Neural crest cell (in vitro differentiated cells): Measurements from ENCODE around the gene KCNA2. TPM values are rescaled to one million over a fixed set of nuclear protein-coding genes. Genes with fewer than 3 reads are reported as not detected.
A peak's percentile ranks its signal among the peaks of the same experiment; 100 is the strongest.

Experiments used
- DNase-seq: peaks from one replicate; pipeline ENCODE4 v3.0.0; 2021; ENCODE audit warnings: low read depth, mixed read lengths, low spot score
- H3K27ac Mint-ChIP-seq: one replicate; pipeline ENCODE4 v1.8.0; 2021; ENCODE audit warnings: mild to moderate bottlenecking, mixed read lengths; ENCODE audit not compliant: unreplicated experiment
- H3K27me3 Mint-ChIP-seq: 2 replicates; pipeline ENCODE4 v1.8.0; 2021; ENCODE audit warnings: low read depth, mild to moderate bottlenecking, mixed read lengths
- H3K36me3 Mint-ChIP-seq: 2 replicates; pipeline ENCODE4 v1.8.0; 2021; ENCODE audit warnings: low read depth, mild to moderate bottlenecking, mixed read lengths
- H3K4me1 Mint-ChIP-seq: 2 replicates; pipeline ENCODE4 v1.8.0; 2021; ENCODE audit warnings: mixed read lengths
- H3K4me3 Mint-ChIP-seq: one replicate; pipeline ENCODE4 v1.8.0; 2021; ENCODE audit warnings: mild to moderate bottlenecking, mixed read lengths
- H3K9me3 Mint-ChIP-seq: 2 replicates; pipeline ENCODE4 v1.8.0; 2021; ENCODE audit warnings: mixed read lengths
- CTCF ChIP-seq: fragments of 200-600 bp; sonication (generic); conservative IDR thresholded peaks from 2 replicates; pipeline ENCODE4 v1.5.0; 2021; ENCODE audit warnings: antibody characterized with exemption, mild to moderate bottlenecking
- total RNA-seq: library from RNA; stranded (reverse); gene quantifications from 2 replicates; pipeline ENCODE4 v1.2.1, GENCODE V29; 2021

KCNA2 gene
- total RNA-seq, 1 donor from 2014 or later = 2.5 TPM

DNA sequence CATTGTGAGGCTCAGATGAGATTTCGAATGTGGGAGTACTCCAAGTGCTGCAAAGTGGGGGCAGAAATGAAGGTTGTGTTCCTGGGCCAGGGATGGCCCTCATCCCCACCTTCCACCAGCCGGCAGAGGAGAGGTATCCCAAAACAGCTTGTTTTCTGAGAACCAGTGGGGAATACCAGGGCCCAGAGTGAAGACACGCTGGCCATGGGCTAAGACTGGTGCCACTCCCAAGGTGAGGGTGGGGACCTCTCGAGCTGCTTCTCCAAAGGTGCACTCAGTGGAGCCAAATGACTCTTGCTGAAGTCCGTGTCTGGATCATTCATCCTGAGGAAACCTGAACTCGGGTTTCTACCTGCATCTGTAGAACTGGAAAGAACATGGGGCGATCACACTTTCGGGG is 22.1 kb downstream of the KCNA2 start:
- H3K27ac Mint-ChIP-seq = peak overlapping the region; percentile 23
- no peaks in the 10 kb centered on the region for H3K36me3 Mint-ChIP-seq
- no peak for DNase-seq
- H3K27me3 Mint-ChIP-seq = peaks cover 4% of the 10 kb centered on the region
- no peak for TF ChIP-seq CTCF
- H3K9me3 Mint-ChIP-seq = peaks cover 8% of the 10 kb centered on the region
- no peak overlapping the region for H3K4me3 Mint-ChIP-seq
- peaks cover 23% of the 10 kb centered on the region for H3K4me1 Mint-ChIP-seq

GRCh38 chr1:110583505-110583904 is 22.7 kb downstream of the KCNA2 start:
- Mint-ChIP-seq H3K9me3 (peaks cover 8% of the 10 kb centered on the region), H3K27ac (no peak overlapping the region), H3K4me1 (peaks cover 23% of the 10 kb centered on the region), H3K36me3 (no peaks in the 10 kb centered on the region), H3K27me3 (no peaks in the 10 kb centered on the region), H3K4me3 (no peak overlapping the region)
- no peak for TF ChIP-seq CTCF
- DNase-seq = no peak

DNA sequence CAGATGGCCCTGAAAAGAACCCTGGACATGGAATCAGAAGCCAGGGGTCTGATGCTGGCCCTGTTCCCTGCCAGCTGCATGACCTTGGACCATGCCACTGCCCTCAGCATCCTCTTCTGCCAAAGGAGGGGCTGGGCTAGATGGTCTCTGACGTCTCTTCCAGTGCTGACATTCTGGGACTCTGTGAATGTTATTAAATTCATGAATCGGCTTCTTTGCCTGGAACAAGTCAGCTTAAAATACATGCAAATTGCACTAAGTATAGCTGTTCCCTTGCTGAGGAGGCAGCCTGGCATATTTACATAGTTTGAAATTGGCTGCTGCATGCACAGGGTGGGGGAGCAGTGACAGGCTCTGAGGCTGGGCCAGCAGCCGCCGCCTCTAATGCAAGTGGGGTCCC is 23.8 kb downstream of the KCNA2 start:
- Mint-ChIP-seq H3K36me3 (no peaks in the 10 kb centered on the region), H3K4me3 (peak overlapping the region; percentile 6), H3K27me3 (no peaks in the 10 kb centered on the region), H3K4me1 (peaks cover 23% of the 10 kb centered on the region), H3K27ac (peak overlapping the region; percentile 94), H3K9me3 (peaks cover 8% of the 10 kb centered on the region)
- no peak for DNase-seq
- TF ChIP-seq CTCF = no peak

GRCh38 chr1:110581682-110582145 is 24.4 kb downstream of the KCNA2 start:
- peak; percentile 35 for DNase-seq

GRCh38 chr1:110580244-110580643 is 25.9 kb downstream of the KCNA2 start:
- Mint-ChIP-seq H3K36me3 (no peaks in the 10 kb centered on the region), H3K4me1 (peaks cover 23% of the 10 kb centered on the region), H3K27ac (no peak overlapping the region), H3K27me3 (no peaks in the 10 kb centered on the region), H3K4me3 (no peak overlapping the region), H3K9me3 (peaks cover 8% of the 10 kb centered on the region)
- no peak for DNase-seq
- TF ChIP-seq CTCF = no peak

More at GRCh38 chr1:110581682-110582145, 24.4 kb downstream of the KCNA2 start:
- peaks cover 8% of the 10 kb centered on the region for H3K9me3 Mint-ChIP-seq
- H3K4me3 Mint-ChIP-seq = peak overlapping the region; percentile 3
- no peaks in the 10 kb centered on the region for H3K27me3 Mint-ChIP-seq
- H3K27ac Mint-ChIP-seq = peak overlapping the region; percentile 94
- H3K4me1 Mint-ChIP-seq = peaks cover 23% of the 10 kb centered on the region
- H3K36me3 Mint-ChIP-seq = no peaks in the 10 kb centered on the region
- no peak for TF ChIP-seq CTCF

- Mint-ChIP-seq H3K4me3 (no peak overlapping the region), H3K27ac (peak overlapping the region; percentile 32), H3K27me3 (no peaks in the 10 kb centered on the region), H3K36me3 (no peaks in the 10 kb centered on the region), H3K4me1 (peaks cover 23% of the 10 kb centered on the region), H3K9me3 (peaks cover 11% of the 10 kb centered on the region)
- no peak for DNase-seq
- no peak for TF ChIP-seq CTCF
These were observed 26.7 kb downstream of the KCNA2 start for GRCh38 chr1:110579460-110579859.
